GM23338 (cell line): ENCODE results near the gene CCDC146.

Experiments used
- CREB1 ChIP-seq: fragments of 250-450 bp; sonication (Bioruptor Pico); IDR thresholded peaks from 2 replicates; pipeline ENCODE4 v1.5.0; 2020; ENCODE audit warnings: low read depth, mild to moderate bottlenecking, moderate library complexity
- CTCF ChIP-seq, 2 experiments: fragments of 200-600 bp in 1 of 2; sonication (generic) in 1 of 2; conservative IDR thresholded peaks; 2 replicates each; pipeline versions ENCODE4 v1.5.1 to v1.6.1; 2016 to 2017; ENCODE audit warnings: antibody characterized with exemption in 2 of 2, low read depth in 2 of 2, mild to moderate bottlenecking in 2 of 2, moderate library complexity in 1 of 2
- ETS1 ChIP-seq: IDR thresholded peaks from 2 replicates; pipeline ENCODE4 v1.6.1; 2016; ENCODE audit warnings: antibody characterized with exemption
- EZH2phosphoT487 ChIP-seq: fragments of 200-600 bp; sonication (generic); IDR thresholded peaks from one replicate; pipeline ENCODE4 v1.8.1; 2018; ENCODE audit warnings: antibody characterized with exemption; ENCODE audit not compliant: unreplicated experiment
- POLR2AphosphoS5 ChIP-seq: IDR thresholded peaks from 2 replicates; pipeline ENCODE4 v1.6.1; 2016; ENCODE audit warnings: antibody characterized with exemption, low read depth
- REST ChIP-seq: IDR thresholded peaks from one replicate; pipeline ENCODE4 v1.6.1; 2018; ENCODE audit warnings: antibody characterized with exemption; ENCODE audit not compliant: unreplicated experiment

- TF ChIP-seq CTCF (conservative IDR thresholded peaks at IDR 0.05; ENCODE audit: low read depth in 2 of 2) (no peak), REST (no peak), POLR2AphosphoS5 (no peak), CREB1 (CRISPR knock-in tag) (no peak), EZH2phosphoT487 (no peak), ETS1 (no peak)
Observed at GRCh38 chr7:77242554-77242953, 120.1 kb downstream of the CCDC146 start.
